Measurements from ENCODE around the gene POC1B. TPM values are rescaled to one million over a fixed set of nuclear protein-coding genes. Genes with fewer than 3 reads are reported as not detected.

The POC1B gene
- total RNA-seq, 3 donors from 2014 or later, result 16.0 to 30.4 (median 27.9) TPM

GRCh38 chr12:89544681-89545184 is 18.9 kb upstream of the POC1B start:
- Histone ChIP-seq H3K27me3 (no peaks in the 10 kb centered on the region), H3K4me3 (no peak overlapping the region), H3K36me3 (no peaks in the 10 kb centered on the region), H3K9me3 (no peaks in the 10 kb centered on the region), H3K4me1 (no peaks in the 10 kb centered on the region), H3K27ac (peak overlapping the region; percentile 2 to 4)
- DNase-seq (ENCODE audit: low spot score in 2 of 2), result peak; percentile 59
- intact Hi-C loops (cut with DNase I; ENCODE audit: low total_unique reads), result loop anchor here (10.0 kb wide), 1 partner anchor 560 kb away; no protein-coding TSS in a partner anchor
- TF ChIP-seq POLR2AphosphoS5 (IDR thresholded peaks at IDR 0.05) (no peak), POLR2A (IDR thresholded peaks at IDR 0.05) (no peak)
- TF ChIP-seq, protein P1, sequence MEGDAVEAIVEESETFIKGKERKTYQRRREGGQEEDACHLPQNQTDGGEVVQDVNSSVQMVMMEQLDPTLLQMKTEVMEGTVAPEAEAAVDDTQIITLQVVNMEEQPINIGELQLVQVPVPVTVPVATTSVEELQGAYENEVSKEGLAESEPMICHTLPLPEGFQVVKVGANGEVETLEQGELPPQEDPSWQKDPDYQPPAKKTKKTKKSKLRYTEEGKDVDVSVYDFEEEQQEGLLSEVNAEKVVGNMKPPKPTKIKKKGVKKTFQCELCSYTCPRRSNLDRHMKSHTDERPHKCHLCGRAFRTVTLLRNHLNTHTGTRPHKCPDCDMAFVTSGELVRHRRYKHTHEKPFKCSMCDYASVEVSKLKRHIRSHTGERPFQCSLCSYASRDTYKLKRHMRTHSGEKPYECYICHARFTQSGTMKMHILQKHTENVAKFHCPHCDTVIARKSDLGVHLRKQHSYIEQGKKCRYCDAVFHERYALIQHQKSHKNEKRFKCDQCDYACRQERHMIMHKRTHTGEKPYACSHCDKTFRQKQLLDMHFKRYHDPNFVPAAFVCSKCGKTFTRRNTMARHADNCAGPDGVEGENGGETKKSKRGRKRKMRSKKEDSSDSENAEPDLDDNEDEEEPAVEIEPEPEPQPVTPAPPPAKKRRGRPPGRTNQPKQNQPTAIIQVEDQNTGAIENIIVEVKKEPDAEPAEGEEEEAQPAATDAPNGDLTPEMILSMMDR (IDR thresholded peaks at IDR 0.05), result no peak

DNA sequence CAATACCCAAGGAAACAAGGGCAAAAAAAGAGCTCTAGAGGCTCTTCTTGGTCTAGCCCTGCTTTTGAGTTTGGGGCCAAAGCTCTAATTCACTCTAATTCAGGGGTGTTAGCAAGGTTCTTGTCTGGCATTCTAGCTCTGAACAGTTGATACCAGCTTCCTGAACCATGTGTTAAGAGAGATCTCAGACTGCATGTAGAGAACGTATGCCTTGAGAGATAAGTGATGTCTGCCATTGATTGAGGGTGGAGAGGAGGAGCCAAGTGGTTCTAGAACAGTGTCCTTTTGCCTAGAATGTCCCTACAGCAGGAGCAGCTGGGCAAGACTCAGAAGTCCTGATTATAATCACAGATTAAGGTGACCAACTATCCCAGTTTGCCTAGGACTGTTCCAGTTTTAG is 18.2 kb upstream of the POC1B start:
- Histone ChIP-seq H3K4me1 (no peaks in the 10 kb centered on the region), H3K27ac (no peak overlapping the region), H3K4me3 (no peak overlapping the region), H3K9me3 (no peaks in the 10 kb centered on the region), H3K36me3 (no peaks in the 10 kb centered on the region), H3K27me3 (no peaks in the 10 kb centered on the region)
- TF ChIP-seq POLR2A (IDR thresholded peaks at IDR 0.05) (no peak), POLR2AphosphoS5 (IDR thresholded peaks at IDR 0.05) (no peak)
- TF ChIP-seq, protein P1 (IDR thresholded peaks at IDR 0.05), result no peak
- DNase-seq (ENCODE audit: low spot score in 2 of 2), result no peak
- intact Hi-C loops (cut with DNase I; ENCODE audit: low total_unique reads), result loop anchor here (10.0 kb wide), 1 partner anchor 561 kb away; no protein-coding TSS in a partner anchor

DNA sequence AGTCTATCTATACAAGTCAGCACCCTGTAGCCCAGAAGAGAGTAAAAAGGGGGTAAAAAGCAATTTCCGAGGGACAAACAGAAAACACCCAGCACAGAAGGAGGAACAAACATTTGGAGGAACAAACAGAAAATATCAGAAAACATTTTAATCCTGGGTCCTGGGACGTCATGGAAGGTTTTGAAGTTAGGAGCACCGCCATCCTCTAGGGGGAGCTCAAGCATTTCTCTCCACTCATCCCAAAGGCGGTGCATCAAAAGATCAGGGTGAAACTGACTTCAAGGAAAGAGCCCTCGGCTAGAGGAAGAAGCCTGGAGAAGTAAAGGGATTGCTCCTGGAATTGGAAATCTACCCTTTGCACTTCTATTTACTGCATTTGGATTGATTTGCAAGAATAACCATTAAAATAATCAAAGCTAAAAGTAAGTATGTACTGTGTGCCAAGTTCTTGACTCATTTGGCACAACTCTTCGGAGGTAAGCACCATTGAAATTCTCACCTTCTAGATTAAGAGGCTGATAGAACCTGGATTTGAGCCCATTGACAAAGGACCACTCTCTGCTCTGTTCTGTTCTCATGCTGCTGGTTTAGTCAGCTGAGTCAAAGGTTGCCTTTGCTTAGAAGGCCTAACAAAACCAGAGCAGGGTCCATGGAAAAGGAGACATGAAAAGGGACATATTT is 17.2 kb upstream of the POC1B start:
- intact Hi-C loops (cut with DNase I; ENCODE audit: low total_unique reads), result loop anchor here (10.0 kb wide), 1 partner anchor 562 kb away; no protein-coding TSS in a partner anchor
- Histone ChIP-seq H3K4me3 (no peak overlapping the region), H3K9me3 (no peaks in the 10 kb centered on the region), H3K27me3 (no peaks in the 10 kb centered on the region), H3K4me1 (no peaks in the 10 kb centered on the region), H3K27ac (no peak overlapping the region), H3K36me3 (no peaks in the 10 kb centered on the region)
- DNase-seq (ENCODE audit: low spot score in 2 of 2), result peak in 1 of 2 donors; percentile 59
- no peak for TF ChIP-seq POLR2A (IDR thresholded peaks at IDR 0.05)
- TF ChIP-seq, protein P1 (IDR thresholded peaks at IDR 0.05), result peak; percentile 36 to 90 (median 81)

GRCh38 chr12:89542236-89542635 is 16.4 kb upstream of the POC1B start:
- H3K4me1 ChIP-seq, result no peaks in the 10 kb centered on the region
- H3K27ac ChIP-seq, result no peak overlapping the region
- no peak overlapping the region for H3K4me3 ChIP-seq
- DNase-seq (ENCODE audit: low spot score in 2 of 2), result no peak
- H3K27me3 ChIP-seq, result no peaks in the 10 kb centered on the region
- intact Hi-C loops (cut with DNase I; ENCODE audit: low total_unique reads), result loop anchor here (10.0 kb wide), 1 partner anchor 563 kb away; no protein-coding TSS in a partner anchor
- H3K36me3 ChIP-seq, result no peaks in the 10 kb centered on the region
- TF ChIP-seq, protein P1 (IDR thresholded peaks at IDR 0.05), result no peak
- TF ChIP-seq POLR2A (IDR thresholded peaks at IDR 0.05), result no peak
- TF ChIP-seq POLR2AphosphoS5 (IDR thresholded peaks at IDR 0.05), result no peak
- no peaks in the 10 kb centered on the region for H3K9me3 ChIP-seq

DNA sequence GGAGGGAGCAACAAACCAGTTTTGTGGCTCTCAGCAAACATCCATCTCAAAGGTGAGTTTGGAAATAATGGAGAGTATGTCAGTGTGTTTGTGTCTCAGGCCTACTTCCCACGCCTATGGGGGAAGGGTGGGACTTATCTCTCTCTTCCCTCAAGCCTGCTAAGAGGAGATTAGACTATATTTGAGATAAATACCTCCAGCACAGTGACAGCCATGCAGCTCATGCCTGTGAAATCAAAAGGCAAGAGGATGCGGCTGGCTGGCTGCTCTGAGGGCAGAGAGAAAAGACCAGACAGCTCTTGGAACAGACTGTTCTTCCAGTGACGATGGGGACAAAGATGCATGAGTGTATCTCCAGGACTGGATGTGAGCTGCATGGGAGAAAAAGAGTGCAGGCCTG is 14.7 kb upstream of the POC1B start:
- TF ChIP-seq POLR2A (IDR thresholded peaks at IDR 0.05), result no peak
- TF ChIP-seq, protein P1 (IDR thresholded peaks at IDR 0.05), result no peak
- no peak for TF ChIP-seq POLR2AphosphoS5 (IDR thresholded peaks at IDR 0.05)
- Histone ChIP-seq H3K27ac (no peak overlapping the region), H3K9me3 (no peaks in the 10 kb centered on the region), H3K27me3 (no peaks in the 10 kb centered on the region), H3K36me3 (no peaks in the 10 kb centered on the region), H3K4me3 (no peak overlapping the region), H3K4me1 (no peaks in the 10 kb centered on the region)
- no peak for DNase-seq (ENCODE audit: low spot score in 2 of 2)
- intact Hi-C loops (cut with DNase I; ENCODE audit: low total_unique reads), result loop anchor here (10.0 kb wide), 1 partner anchor 564 kb away; no protein-coding TSS in a partner anchor
